GM12878 (cell line): ENCODE results near the gene ABHD17C. TPM values are rescaled to one million over a fixed set of nuclear protein-coding genes. Genes with fewer than 3 reads are reported as not detected.

Experiments
- ATAC-seq: fragments of 200-7000 bp; cut with Tn5 transposase; 3 replicates; pipeline ENCODE4 v1.9.1; 2020; ENCODE audit warnings: mild to moderate bottlenecking, moderate library complexity
- BruUV-seq: library from RNA; stranded (reverse); fragments of 400-500 nt; replicated peaks from 2 replicates; lab custom pipeline; 2021; lab: Mats Ljungman, UMichigan
- CTCF ChIA-PET: fragments of 300-600 bp; sonication (Branson Sonifier 250); formaldehyde crosslinking; extraction: SDS; loops from one replicate; lab custom pipeline; 2021; ENCODE audit warnings: inconsistent platforms; lab: Yijun Ruan, JAX
- POLR2A ChIA-PET: fragments of 350-600 bp; formaldehyde crosslinking; extraction: SDS; loops from one replicate; lab custom pipeline; 2021; ENCODE audit warnings: inconsistent platforms; lab: Charles Lee
- RAD21 ChIA-PET: fragments of 300-600 bp; sonication (Branson Sonifier 250); formaldehyde crosslinking; loops from one replicate; lab custom pipeline; 2023; ENCODE audit warnings: antibody characterized with exemption; ENCODE audit not compliant: unreplicated experiment; lab: Charles Lee
- SMC1A ChIA-PET: fragments of 300-600 bp; sonication (Branson Sonifier 250); formaldehyde crosslinking; loops from one replicate; lab custom pipeline; 2023; ENCODE audit not compliant: unreplicated experiment, uncharacterized antibody; lab: Charles Lee
- DNase-seq: peaks from one replicate; pipeline ENCODE4 v3.0.0-alpha.2; 2011; ENCODE audit warnings: low read depth, low spot score
- FAIRE-seq: peaks from 3 replicates; lab custom pipeline; 2011; peaks lifted over from hg19 to GRCh38; lab: Jason Lieb, UNC
- H2AFZ ChIP-seq: 2 replicates; pipeline ENCODE4 v1.6.0; 2011; ENCODE audit warnings: low read depth, low read length, control low read depth; ENCODE audit not compliant: control insufficient read depth
- H3K27ac ChIP-seq: 2 replicates; pipeline ENCODE4 v1.5.1; 2011; ENCODE audit warnings: control low read depth; ENCODE audit not compliant: control insufficient read depth, insufficient read depth
- H3K27me3 ChIP-seq, 2 experiments: replicated peaks in 1 of 2; 2 replicates each; pipeline versions ENCODE4 v1.6.0 to v1.6.1; 2011; ENCODE audit warnings: low read length in 1 of 2; ENCODE audit not compliant: control insufficient read depth in 2 of 2, insufficient read depth in 2 of 2
- H3K36me3 ChIP-seq, 2 experiments: 2 replicates each; pipeline ENCODE4 v1.5.1; 2011; ENCODE audit warnings: low read length in 1 of 2; ENCODE audit not compliant: control insufficient read depth in 2 of 2, insufficient read depth in 2 of 2
- H3K4me1 ChIP-seq: 2 replicates; pipeline ENCODE4 v1.6.1; 2011; ENCODE audit warnings: mild to moderate bottlenecking, low read length, moderate library complexity, mixed read lengths; ENCODE audit not compliant: control insufficient read depth, insufficient read depth
- H3K4me2 ChIP-seq: 2 replicates; pipeline ENCODE4 v1.6.0; 2011; ENCODE audit warnings: control low read depth; ENCODE audit not compliant: control insufficient read depth, insufficient read depth
- H3K4me3 ChIP-seq: fragments of 200-600 bp; sonication (generic); 2 replicates; pipeline ENCODE4 v1.5.1; 2016
- H3K79me2 ChIP-seq: 2 replicates; pipeline ENCODE4 v1.6.0; 2011; ENCODE audit warnings: low read length; ENCODE audit not compliant: control insufficient read depth, insufficient read depth
- H3K9ac ChIP-seq: 2 replicates; pipeline ENCODE4 v1.8.0; 2011; ENCODE audit warnings: low read length, control low read depth, mixed read lengths; ENCODE audit not compliant: control insufficient read depth, insufficient read depth
- H3K9me3 ChIP-seq: replicated peaks from 3 replicates; pipeline ENCODE4 v1.5.1; 2011; ENCODE audit warnings: mild to moderate bottlenecking, low read length; ENCODE audit not compliant: control insufficient read depth, insufficient read depth
- H4K20me1 ChIP-seq: 2 replicates; pipeline ENCODE4 v1.6.0; 2011; ENCODE audit not compliant: control insufficient read depth, insufficient read depth
- ATF3 ChIP-seq: IDR thresholded peaks from 2 replicates; pipeline ENCODE4 v1.6.1; 2011; ENCODE audit warnings: low read depth, mild to moderate bottlenecking, low read length, moderate library complexity, borderline replicate concordance; ENCODE audit errors: extremely low read depth
- BCL11A ChIP-seq: IDR thresholded peaks from 2 replicates; pipeline ENCODE4 v1.6.1; 2011; ENCODE audit warnings: low read depth, low read length
- KAT2A ChIP-seq: conservative IDR thresholded peaks from 2 replicates; pipeline ENCODE4 v1.6.1; 2011; ENCODE audit warnings: low read depth, low read length; ENCODE audit not compliant: control insufficient read depth
- MAX ChIP-seq: IDR thresholded peaks from 2 replicates; pipeline ENCODE4 v1.6.1; 2012; ENCODE audit warnings: low read depth, low read length, improper control_type of control experiment
- PAX8 ChIP-seq: fragments of 450-650 bp; IDR thresholded peaks from 2 replicates; pipeline ENCODE4 v1.6.1; 2017; ENCODE audit warnings: mild to moderate bottlenecking, moderate library complexity
- SUZ12 ChIP-seq: fragments of 200-600 bp; sonication (generic); IDR thresholded peaks from one replicate; pipeline ENCODE4 v1.6.1; 2018; ENCODE audit warnings: antibody characterized with exemption, mild to moderate bottlenecking; ENCODE audit not compliant: unreplicated experiment
- TARDBP ChIP-seq: IDR thresholded peaks from 2 replicates; pipeline ENCODE4 v1.6.1; 2016; ENCODE audit warnings: borderline replicate concordance
- ZBTB40 ChIP-seq: fragments of 450-650 bp; IDR thresholded peaks from 2 replicates; pipeline ENCODE4 v1.6.1; 2016; ENCODE audit warnings: mild to moderate bottlenecking, moderate library complexity, borderline replicate concordance
- ZNF217 ChIP-seq: fragments of 450-650 bp; IDR thresholded peaks from 2 replicates; pipeline ENCODE4 v1.6.1; 2017; ENCODE audit warnings: antibody characterized with exemption, mild to moderate bottlenecking
- WGBS: methylation state at CpG from one replicate; pipeline ENCODE4 v1.1.6; 2016; ENCODE audit warnings: low lambda C conversion rate; ENCODE audit not compliant: insufficient replicate concordance, insufficient coverage; ENCODE audit errors: missing lambda C conversion rate; 5-methylcytosine and 5-hydroxymethylcytosine counted together
- in situ Hi-C: fragments of 300-500 bp; cut with MboI; formaldehyde crosslinking; loops from 9 replicates; pipeline ENCODE4 v1.14.3; 2018; ENCODE audit warnings: mixed read lengths
- intact Hi-C: fragments of 100-400 bp; cut with micrococcal nuclease; formaldehyde crosslinking; loops from one replicate; pipeline ENCODE4 v1.14.2; 2022; ENCODE audit not compliant: unreplicated experiment
- polyA plus RNA-seq, 11 experiments: library from polyadenylated mRNA; depleted of rRNA in 4 of 11; unstranded in 6 of 11; stranded (reverse) in 5 of 11; fragments of >200 nt; fragmentation: Nextera tagmentation in 4 of 11; fragmentation: Illumina TruSeq in 1 of 11; extraction: Ambion mirVana in 4 of 11; extraction: Trizol in 1 of 11; gene quantifications; 1 replicate in 1 of 11; 2 replicates in 10 of 11; pipeline versions ENCODE4 v1.2.1 to v1.2.3, GENCODE V29; 2011 to 2016; ENCODE audit warnings: inconsistent platforms in 2 of 11, missing spikeins in 2 of 11, low read depth in 1 of 11
- total RNA-seq, 4 experiments: library from RNA; depleted of rRNA in 3 of 4; stranded (reverse); fragments of >200 nt in 3 of 4; fragmentation: Illumina TruSeq in 1 of 4; extraction: Trizol in 1 of 4; gene quantifications; 2 replicates each; pipeline versions ENCODE4 v1.2.1 to v1.2.3, GENCODE V29; 2013 to 2021
- TF ChIP-seq, protein P1 (sequence below): IDR thresholded peaks from 2 replicates; pipeline ENCODE4 v1.6.1; 2011; ENCODE audit warnings: borderline replicate concordance, low read depth, mild to moderate bottlenecking, moderate library complexity, low read length; ENCODE audit not compliant: insufficient read depth, poor library complexity, severe bottlenecking

Gene ABHD17C
- total and polyA plus RNA-seq, 10 of the 15 experiments (the other 5 are each of a cell fraction or from before 2014, with no cell fraction given) = 0.92 to 11.4 (median 5.5) TPM

DNA sequence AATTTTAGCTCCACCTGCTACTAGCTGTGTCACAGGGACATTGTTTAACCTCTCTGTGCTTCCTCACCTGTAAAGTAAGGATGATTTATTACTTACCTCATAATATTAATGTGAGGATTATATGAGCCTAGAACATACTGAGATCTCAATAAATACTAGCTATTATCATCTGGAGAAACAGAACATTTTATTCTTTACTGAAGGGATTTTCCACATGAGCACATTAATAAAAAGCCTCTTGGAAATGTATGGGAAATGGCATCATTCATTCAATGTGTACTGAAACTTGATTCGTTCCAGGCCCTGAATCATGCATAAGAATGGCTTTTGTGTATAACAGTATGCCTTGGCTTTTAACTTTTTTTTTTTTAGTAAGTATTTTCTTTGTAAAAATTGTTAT, 73.0 kb downstream of the ABHD17C start:
- SMC1A ChIA-PET = interaction anchor here (0.8 kb wide), 1 partner anchor 180 kb away, joined by 3 read pairs; no protein-coding TSS in a partner anchor
- ATAC-seq (no peak), FAIRE-seq (no peak), DNase-seq (no peak)
- H3K4me3 ChIP-seq = no peak overlapping the region
- H2AFZ ChIP-seq = no peak overlapping the region
- H3K27ac ChIP-seq = no peak overlapping the region
- TF ChIP-seq, protein P1, sequence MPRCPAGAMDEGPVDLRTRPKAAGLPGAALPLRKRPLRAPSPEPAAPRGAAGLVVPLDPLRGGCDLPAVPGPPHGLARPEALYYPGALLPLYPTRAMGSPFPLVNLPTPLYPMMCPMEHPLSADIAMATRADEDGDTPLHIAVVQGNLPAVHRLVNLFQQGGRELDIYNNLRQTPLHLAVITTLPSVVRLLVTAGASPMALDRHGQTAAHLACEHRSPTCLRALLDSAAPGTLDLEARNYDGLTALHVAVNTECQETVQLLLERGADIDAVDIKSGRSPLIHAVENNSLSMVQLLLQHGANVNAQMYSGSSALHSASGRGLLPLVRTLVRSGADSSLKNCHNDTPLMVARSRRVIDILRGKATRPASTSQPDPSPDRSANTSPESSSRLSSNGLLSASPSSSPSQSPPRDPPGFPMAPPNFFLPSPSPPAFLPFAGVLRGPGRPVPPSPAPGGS = no peak
- TF ChIP-seq TARDBP (no peak), ATF3 (no peak)
- no TSS peak for BruUV-seq
- no peaks in the 10 kb centered on the region for H3K79me2 ChIP-seq
- POLR2A ChIA-PET = no interaction called here
- in situ Hi-C loops (no loop called here), intact Hi-C loops (no loop called here)
- WGBS = 0% methylated on average over 1 of the region's 1 CpG
- CTCF ChIA-PET = interaction anchor here (1.1 to 1.7 kb wide), 2 partner anchors 8 to 200 kb away, joined by 5 to 8 read pairs; no protein-coding TSS in a partner anchor
- H3K36me3 ChIP-seq = no peaks in the 10 kb centered on the region
- no peaks in the 10 kb centered on the region for H3K4me1 ChIP-seq
- H3K27me3 ChIP-seq = no peaks in the 10 kb centered on the region
- H3K4me2 ChIP-seq = no peak overlapping the region
- H4K20me1 ChIP-seq = no peaks in the 10 kb centered on the region
- RAD21 ChIA-PET = interaction anchor here (0.6 to 1.7 kb wide), 2 partner anchors 9 to 168 kb away, joined by 3 to 7 read pairs; no protein-coding TSS in a partner anchor
- H3K9ac ChIP-seq = no peak overlapping the region
- no peaks in the 10 kb centered on the region for H3K9me3 ChIP-seq

- no peaks in the 10 kb centered on the region for H4K20me1 ChIP-seq
- no peaks in the 10 kb centered on the region for H3K79me2 ChIP-seq
- H3K4me3 ChIP-seq = no peak overlapping the region
- ChIA-PET CTCF (no interaction called here), SMC1A (no interaction called here), RAD21 (no interaction called here), POLR2A (no interaction called here)
- DNase-seq (no peak), FAIRE-seq (no peak), ATAC-seq (no peak)
- H3K4me1 ChIP-seq = no peaks in the 10 kb centered on the region
- H3K4me2 ChIP-seq = no peak overlapping the region
- WGBS = 36% methylated on average over 7 of the region's 7 CpGs
- H3K36me3 ChIP-seq = no peaks in the 10 kb centered on the region
- no TSS peak for BruUV-seq
- in situ Hi-C loops = no loop called here
- intact Hi-C loops = no loop called here
- H2AFZ ChIP-seq = no peak overlapping the region
- no peaks in the 10 kb centered on the region for H3K27me3 ChIP-seq
- no peaks in the 10 kb centered on the region for H3K9me3 ChIP-seq
- no peak overlapping the region for H3K27ac ChIP-seq
- H3K9ac ChIP-seq = no peak overlapping the region
- TF ChIP-seq ZNF217 = no peak
- no peak for TF ChIP-seq MAX
- TF ChIP-seq KAT2A = no peak
- no peak for TF ChIP-seq BCL11A
- TF ChIP-seq PAX8 = no peak
- TF ChIP-seq SUZ12 = no peak
- TF ChIP-seq ZBTB40 = no peak
Measured at GRCh38 chr15:80769153-80769828, 74.2 kb downstream of the ABHD17C start.
